Activated CD8-positive, alpha-beta T cell treated with anti-CD3 and anti-CD28 coated beads, Interleukin-2, amount 10 ng/mL, durations not matched to agents 7 days and 5 days (primary cell): Measurements from ENCODE around the gene SNX6. TPM values are rescaled to one million over a fixed set of nuclear protein-coding genes. Genes with fewer than 3 reads are reported as not detected.
"Not testable (repeated sequence)": the region's sequence is repeated elsewhere in the genome, so short reads cannot be mapped to it uniquely, and the experiment has no call there.

Experiments used
- ATAC-seq: fragments of 150-1000 bp; cut with Tn5 transposase; one replicate; pipeline ENCODE4 v1.10.0; 2021; ENCODE audit warnings: moderate library complexity
- CTCF ChIA-PET: fragments of 350-600 bp; sonication (Branson Sonifier 250); formaldehyde crosslinking; loops from one replicate; lab custom pipeline; 2021; ENCODE audit warnings: antibody characterized with exemption; lab: Charles Lee
- POLR2A ChIA-PET: fragments of 350-600 bp; sonication (Branson Sonifier 250); formaldehyde crosslinking; loops from one replicate; lab custom pipeline; 2021; ENCODE audit warnings: antibody characterized with exemption; lab: Charles Lee
- DNase-seq: peaks from one replicate; pipeline ENCODE4 v3.0.0-alpha.2; 2020
- H3K27ac Mint-ChIP-seq: one replicate; pipeline ENCODE4 v1.8.0; 2021; ENCODE audit warnings: mild to moderate bottlenecking, mixed read lengths
- H3K27me3 Mint-ChIP-seq: one replicate; pipeline ENCODE4 v1.8.0; 2021; ENCODE audit warnings: low read depth, mixed read lengths
- H3K36me3 Mint-ChIP-seq: one replicate; pipeline ENCODE4 v1.8.0; 2021; ENCODE audit warnings: low read depth, mixed read lengths
- H3K4me1 Mint-ChIP-seq: one replicate; pipeline ENCODE4 v1.8.0; 2021; ENCODE audit warnings: low read depth, mixed read lengths
- H3K4me3 Mint-ChIP-seq: one replicate; pipeline ENCODE4 v1.8.0; 2021; ENCODE audit warnings: mild to moderate bottlenecking, mixed read lengths
- H3K9me3 Mint-ChIP-seq: one replicate; pipeline ENCODE4 v1.8.0; 2022; ENCODE audit warnings: mixed read lengths; ENCODE audit not compliant: insufficient read depth
- total RNA-seq, 2 experiments: library from RNA; stranded (reverse); gene quantifications; one replicate each; pipeline ENCODE4 v1.2.3, GENCODE V29; 2021

SNX6 gene
- total RNA-seq, 2 experiments from 2014 or later: 83.3 to 84.3 TPM

- H3K27ac Mint-ChIP-seq, DNase-seq, POLR2A ChIA-PET, H3K9me3 Mint-ChIP-seq, CTCF ChIA-PET, H3K36me3 Mint-ChIP-seq, H3K4me3 Mint-ChIP-seq, H3K27me3 Mint-ChIP-seq: not testable (repeated sequence)
- ATAC-seq: peak; percentile 46
- peaks cover 15% of the 10 kb centered on the region for H3K4me1 Mint-ChIP-seq
These were observed 73.5 kb downstream of the SNX6 start for GRCh38 chr14:34556498-34556829.

GRCh38 chr14:34555583-34556497 is 74.1 kb downstream of the SNX6 start:
- DNase-seq, H3K27ac Mint-ChIP-seq, POLR2A ChIA-PET, H3K36me3 Mint-ChIP-seq, CTCF ChIA-PET, H3K4me3 Mint-ChIP-seq, H3K27me3 Mint-ChIP-seq, H3K9me3 Mint-ChIP-seq: not testable (repeated sequence)
- ATAC-seq: peak; percentile 71
- peaks cover 17% of the 10 kb centered on the region for H3K4me1 Mint-ChIP-seq

GRCh38 chr14:34554540-34555250 is 75.3 kb downstream of the SNX6 start:
- POLR2A ChIA-PET: interaction anchor here (0.7 to 0.8 kb wide), 2 partner anchors 16 to 52 kb away, joined by 3 read pairs; no protein-coding TSS in a partner anchor
- no peaks in the 10 kb centered on the region for H3K27me3 Mint-ChIP-seq
- no peaks in the 10 kb centered on the region for H3K36me3 Mint-ChIP-seq
- CTCF ChIA-PET: no interaction called here
- H3K9me3 Mint-ChIP-seq: peaks cover 3% of the 10 kb centered on the region
- ATAC-seq (peak; percentile 7), DNase-seq (no peak)
- peak overlapping the region; percentile 18 for H3K27ac Mint-ChIP-seq
- peaks cover 20% of the 10 kb centered on the region for H3K4me1 Mint-ChIP-seq
- H3K4me3 Mint-ChIP-seq: peak overlapping the region; percentile 39

GRCh38 chr14:34549276-34549966 is 80.5 kb downstream of the SNX6 start:
- ATAC-seq, H3K9me3 Mint-ChIP-seq, CTCF ChIA-PET, DNase-seq, H3K27ac Mint-ChIP-seq, H3K4me3 Mint-ChIP-seq, POLR2A ChIA-PET, H3K36me3 Mint-ChIP-seq, H3K27me3 Mint-ChIP-seq: not testable (repeated sequence)
- H3K4me1 Mint-ChIP-seq: peaks cover 20% of the 10 kb centered on the region

- no peaks in the 10 kb centered on the region for H3K27me3 Mint-ChIP-seq
- peaks cover 15% of the 10 kb centered on the region for H3K4me1 Mint-ChIP-seq
- ATAC-seq (no peak), DNase-seq (no peak)
- POLR2A ChIA-PET: no interaction called here
- H3K36me3 Mint-ChIP-seq: no peaks in the 10 kb centered on the region
- no peak overlapping the region for H3K27ac Mint-ChIP-seq
- CTCF ChIA-PET: no interaction called here
- H3K4me3 Mint-ChIP-seq: no peak overlapping the region
- peaks cover 3% of the 10 kb centered on the region for H3K9me3 Mint-ChIP-seq
These were observed 81.4 kb downstream of the SNX6 start for GRCh38 chr14:34548472-34548981.

- POLR2A ChIA-PET, H3K27ac Mint-ChIP-seq, H3K4me3 Mint-ChIP-seq, CTCF ChIA-PET, H3K36me3 Mint-ChIP-seq, H3K27me3 Mint-ChIP-seq, H3K9me3 Mint-ChIP-seq, DNase-seq: not testable (repeated sequence)
- H3K4me1 Mint-ChIP-seq: peaks cover 15% of the 10 kb centered on the region
- ATAC-seq: peak; percentile 65
These were observed 82.8 kb downstream of the SNX6 start for GRCh38 chr14:34547136-34547520.

DNA sequence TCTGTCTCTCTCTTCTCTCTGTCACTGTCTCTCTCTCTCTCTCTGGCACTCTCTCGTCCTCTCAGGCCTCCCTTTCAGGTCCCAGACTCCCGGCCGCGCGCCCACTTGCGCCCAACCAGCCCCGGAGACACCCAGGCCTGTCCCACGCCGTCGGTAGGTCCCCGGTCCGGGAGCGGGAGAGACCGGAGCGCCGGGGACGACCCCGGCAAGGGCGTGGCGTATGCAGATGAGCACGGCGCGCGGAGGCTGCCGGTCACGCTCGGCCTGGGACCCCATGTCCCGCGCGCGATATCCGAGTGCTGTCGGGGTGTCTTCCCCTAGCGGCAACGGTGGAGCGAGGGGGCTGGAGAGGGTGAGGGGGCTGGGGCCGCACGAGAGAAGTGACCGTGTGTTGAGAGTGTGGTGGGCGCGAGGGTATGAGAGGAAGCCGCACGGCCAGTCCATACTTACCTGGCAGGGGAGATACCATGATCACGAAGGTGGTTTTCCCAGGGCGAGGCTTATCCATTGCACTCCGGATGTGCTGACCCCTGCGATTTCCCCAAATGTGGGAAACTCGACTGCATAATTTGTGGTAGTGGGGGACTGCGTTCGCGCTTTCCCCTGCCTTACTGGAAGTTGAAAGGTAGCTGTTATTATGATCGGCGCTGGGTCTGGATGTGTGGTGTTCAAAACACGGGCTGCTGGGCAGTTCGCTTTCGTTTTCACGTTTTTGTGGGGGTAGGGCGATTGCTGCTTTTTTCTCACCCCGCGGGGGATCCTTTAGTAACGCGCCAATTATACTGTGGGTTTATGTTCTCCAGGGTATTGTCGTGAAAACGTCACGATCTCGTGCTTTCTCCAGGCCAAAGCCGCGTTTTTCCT is 83.4 kb downstream of the SNX6 start:
- CTCF ChIA-PET, H3K27ac Mint-ChIP-seq: not testable (repeated sequence)

GRCh38 chr14:34540181-34541059 is 89.5 kb downstream of the SNX6 start:
- DNase-seq, H3K27me3 Mint-ChIP-seq, ATAC-seq, H3K9me3 Mint-ChIP-seq, CTCF ChIA-PET, H3K36me3 Mint-ChIP-seq: not testable (repeated sequence)
- H3K27ac Mint-ChIP-seq: peak overlapping the region; percentile 99
- peak overlapping the region; percentile 100 for H3K4me3 Mint-ChIP-seq
- H3K4me1 Mint-ChIP-seq: peaks cover 20% of the 10 kb centered on the region
- POLR2A ChIA-PET: interaction anchor here (0.5 kb wide), 1 partner anchor 56 kb away, joined by 3 read pairs; no protein-coding TSS in a partner anchor

More for the DNA sequence above, 83.4 kb downstream of the SNX6 start:
- H3K36me3 Mint-ChIP-seq, H3K9me3 Mint-ChIP-seq, H3K4me3 Mint-ChIP-seq, H3K27me3 Mint-ChIP-seq, POLR2A ChIA-PET, DNase-seq: not testable (repeated sequence)
- H3K4me1 Mint-ChIP-seq: peaks cover 11% of the 10 kb centered on the region
- peak; percentile 72 for ATAC-seq

- ChIA-PET CTCF (no interaction called here), POLR2A (no interaction called here)
- peak; percentile 97 for DNase-seq
- peak; percentile 100 for ATAC-seq
- Mint-ChIP-seq H3K9me3 (no peaks in the 10 kb centered on the region), H3K27me3 (no peaks in the 10 kb centered on the region), H3K4me3 (peak within 1 kb of the TSS; percentile 100), H3K36me3 (peaks cover 2% of the 10 kb centered on the region), H3K27ac (peak within 1 kb of the TSS; percentile 99), H3K4me1 (peaks cover 20% of the 10 kb centered on the region)
These were observed 90.4 kb downstream of the SNX6 start, which contains the start of gene EAPP for GRCh38 chr14:34539407-34540180. Gene EAPP, minus strand, starts transcription at chr14:34539701. Its CDS starts 73 bp downstream, at chr14:34539628.
